Heart left ventricle (tissue), 16 donors: Measurements from ENCODE around the gene DMAC2. TPM values are rescaled to one million over a fixed set of nuclear protein-coding genes. Genes with fewer than 3 reads are reported as not detected.

ENCODE experiments used
- ATAC-seq, 4 donors: fragments of 200-7000 bp; cut with Tn5 transposase; one replicate each; pipeline ENCODE4 v1.9.1; 2020 to 2022; ENCODE audit warnings: moderate library complexity in 4 of 4, mild to moderate bottlenecking in 3 of 4, moderate number of reproducible peaks in 1 of 4
- DNase-seq, 5 donors: peaks; one replicate each; pipeline ENCODE4 v3.0.0-alpha.2; 2020
- H3K27ac ChIP-seq, 12 donors: fragments of 200-600 bp; sonication (generic) in 4 of 12; one replicate each; pipeline versions ENCODE4 v1.5.0 to v1.8.0; 2016 to 2022; ENCODE audit warnings: mild to moderate bottlenecking in 2 of 12
- H3K27me3 ChIP-seq, 9 donors: fragments of 200-600 bp; sonication (generic) in 2 of 9; one replicate each; pipeline versions ENCODE4 v1.5.1 to v1.8.0; 2016 to 2022; ENCODE audit warnings: mild to moderate bottlenecking in 3 of 9
- H3K36me3 ChIP-seq, 9 donors: fragments of 200-600 bp; sonication (generic) in 2 of 9; one replicate each; pipeline versions ENCODE4 v1.5.0 to v1.8.0; 2018 to 2022; ENCODE audit warnings: mild to moderate bottlenecking in 2 of 9
- H3K4me1 ChIP-seq, 12 donors: fragments of 200-600 bp; sonication (generic) in 4 of 12; one replicate each; pipeline versions ENCODE4 v1.5.0 to v1.8.0; 2016 to 2022; ENCODE audit warnings: mild to moderate bottlenecking in 3 of 12
- H3K4me3 ChIP-seq, 12 donors: fragments of 200-600 bp; sonication (generic) in 4 of 12; one replicate each; pipeline versions ENCODE4 v1.5.0 to v1.8.0; 2017 to 2022; ENCODE audit warnings: mild to moderate bottlenecking in 9 of 12, moderate library complexity in 4 of 12
- H3K9me3 ChIP-seq, 12 donors: fragments of 200-600 bp; sonication (generic) in 4 of 12; one replicate each; pipeline versions ENCODE4 v1.5.0 to v1.8.0; 2016 to 2022; ENCODE audit warnings: mild to moderate bottlenecking in 1 of 12
- POLR2A ChIP-seq, 2 donors: fragments of 450-650 bp; IDR thresholded peaks; one replicate each; pipeline ENCODE4 v1.6.1; 2017; ENCODE audit warnings: antibody characterized with exemption in 2 of 2, mild to moderate bottlenecking in 2 of 2, moderate library complexity in 2 of 2
- WGBS, 4 donors: extraction: QIAGEN DNeasy Blood & Tissue Kit in 2 of 4; methylation state at CpG; one replicate each; pipeline versions ENCODE4 v1.1.5 to v1.1.7; 2013 to 2018; 5-methylcytosine and 5-hydroxymethylcytosine counted together
- intact Hi-C, 10 donors: fragments of 100-400 bp; cut with DNase I; formaldehyde crosslinking; loops; one replicate each; pipeline versions ENCODE4 v1.11.1 to v1.14.2; 2022
- polyA plus RNA-seq, 2 donors: library from polyadenylated mRNA; stranded (reverse); fragments of 200-250 nt; gene quantifications; one replicate each; pipeline ENCODE4 v1.2.3, GENCODE V29; 2013
- total RNA-seq, 9 donors: library from RNA; depleted of rRNA in 2 of 9; stranded (reverse); fragments of >200 nt in 2 of 9; fragmentation: NEBNext Ultra II Directional in 3 of 9; extraction: Animal tissue kit (Norgen Biotek cat#: 25700) in 3 of 9; gene quantifications; one replicate each; pipeline versions ENCODE4 v1.1.0 to v1.2.4, GENCODE V29; 2016 to 2023
- TF ChIP-seq, protein P1 (sequence below), 12 donors: fragments of 200-600 bp; sonication (generic) in 4 of 12; IDR thresholded peaks; one replicate each; pipeline versions ENCODE4 v1.5.0 to v1.8.0; 2018 to 2022; ENCODE audit warnings: antibody characterized with exemption in 12 of 12, mild to moderate bottlenecking in 5 of 12
- donor health status: ischemic (EF 13 %, LVEDD 7.1; RV severe dilation, severe dysfunction).
- donor health status: healthy with polysubstance abuse.
- donor health status: DM: no; HTN: yes; CAD: no.
- donor health status: DM: no; HTN: no; CAD: no.
- donor health status: ischemic (EF 25% LVEDD 6.9; RV normal size, moderate dysfunction).
- donor health status: ischemic (EF 25% LVEDD 5.7; RV mildly dilated, moderate dysfunction).
- donor health status: healthy.
- donor health status: DM: yes; HTN: yes; CAD: no.
- donor health status: ischemic (EF 35%, LVEDD 5.7; RV mildly dilated, moderate dysfunction).
- donor health status: nonischemic (EF 11% LVEDD 7.7; RV severe dilation, severe dysfunction).
- donor health status: DM: yes; HTN: yes; CAD: no.
- donor health status: PGD.
- donor health status: ischemic (EF 29% LVEDD 5.4; RV normal size, mild dysfunction).
- donor health status: nonischemic (EF 23%, LVEDD 6.1; RV moderate dilation, normal function).

Gene DMAC2
- total and polyA plus RNA-seq, 11 donors: 67.9 to 138 (median 114) TPM

DNA sequence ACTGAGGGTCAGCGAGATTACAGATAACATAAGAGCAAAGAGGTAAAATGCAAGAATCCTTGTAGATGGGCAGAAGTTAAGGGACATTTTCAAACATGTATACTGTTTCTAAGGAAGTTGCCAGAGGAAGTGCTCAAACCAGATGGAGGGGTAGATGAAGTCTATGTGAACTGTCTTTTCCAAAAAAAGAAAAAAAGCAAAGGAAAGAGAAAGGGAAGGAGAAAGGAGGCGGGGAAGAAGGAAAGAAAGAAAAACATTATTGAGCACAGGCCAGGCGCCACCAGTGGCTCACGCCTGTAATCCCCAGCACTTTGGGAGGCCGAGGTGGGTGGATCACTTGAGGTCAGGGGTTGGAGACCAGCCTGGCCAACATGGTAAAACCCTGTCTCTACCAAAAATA lies 5.3 kb downstream of the DMAC2 start:
- Histone ChIP-seq H3K36me3 (peaks cover 0 to 67% (median 42%) of the 10 kb centered on the region in 9 donors), H3K27me3 (no peaks in the 10 kb centered on the region), H3K4me3 (no peak overlapping the region), H3K9me3 (no peaks in the 10 kb centered on the region), H3K27ac (no peak overlapping the region), H3K4me1 (peaks cover 0 to 42% (median 17%) of the 10 kb centered on the region in 12 donors)
- DNase-seq (peak in 1 of 5 donors; percentile 9), ATAC-seq (no peak)
- intact Hi-C loops: loop anchor here in 5 of 10 donors (5.0 to 10.0 kb wide), 4 partner anchors 107 to 230 kb away; partner anchors contain the start of gene HNRNPUL1 (in 1 of the 5)
- 85 to 89% (median 87%) methylated on average over 5 of the region's 5 CpGs for WGBS, 4 donors
- TF ChIP-seq, protein P1, sequence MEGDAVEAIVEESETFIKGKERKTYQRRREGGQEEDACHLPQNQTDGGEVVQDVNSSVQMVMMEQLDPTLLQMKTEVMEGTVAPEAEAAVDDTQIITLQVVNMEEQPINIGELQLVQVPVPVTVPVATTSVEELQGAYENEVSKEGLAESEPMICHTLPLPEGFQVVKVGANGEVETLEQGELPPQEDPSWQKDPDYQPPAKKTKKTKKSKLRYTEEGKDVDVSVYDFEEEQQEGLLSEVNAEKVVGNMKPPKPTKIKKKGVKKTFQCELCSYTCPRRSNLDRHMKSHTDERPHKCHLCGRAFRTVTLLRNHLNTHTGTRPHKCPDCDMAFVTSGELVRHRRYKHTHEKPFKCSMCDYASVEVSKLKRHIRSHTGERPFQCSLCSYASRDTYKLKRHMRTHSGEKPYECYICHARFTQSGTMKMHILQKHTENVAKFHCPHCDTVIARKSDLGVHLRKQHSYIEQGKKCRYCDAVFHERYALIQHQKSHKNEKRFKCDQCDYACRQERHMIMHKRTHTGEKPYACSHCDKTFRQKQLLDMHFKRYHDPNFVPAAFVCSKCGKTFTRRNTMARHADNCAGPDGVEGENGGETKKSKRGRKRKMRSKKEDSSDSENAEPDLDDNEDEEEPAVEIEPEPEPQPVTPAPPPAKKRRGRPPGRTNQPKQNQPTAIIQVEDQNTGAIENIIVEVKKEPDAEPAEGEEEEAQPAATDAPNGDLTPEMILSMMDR (IDR thresholded peaks at IDR 0.05): no peak
- TF ChIP-seq POLR2A (IDR thresholded peaks at IDR 0.05): no peak

DNA sequence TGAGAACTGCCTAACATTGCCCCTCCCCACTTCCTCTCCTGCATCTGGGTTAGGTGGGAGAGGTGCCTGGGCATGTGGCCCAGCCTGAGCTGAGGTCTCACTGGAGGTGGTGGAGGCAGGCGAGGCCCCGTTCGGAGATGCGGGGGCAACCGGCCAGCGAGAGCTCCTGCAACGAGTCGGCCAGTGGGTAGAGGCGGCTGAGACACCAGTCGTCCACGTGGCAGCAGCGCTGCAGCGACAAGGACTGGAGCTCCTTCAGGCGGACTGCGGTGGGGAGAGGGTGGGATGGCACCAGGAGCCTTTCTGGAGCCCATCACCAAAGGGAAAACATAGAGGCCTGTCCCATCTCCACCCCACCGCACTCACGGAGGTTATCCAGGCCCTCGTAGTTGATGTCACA lies 6.5 kb downstream of the DMAC2 start:
- TF ChIP-seq, protein P1 (IDR thresholded peaks at IDR 0.05): no peak
- TF ChIP-seq POLR2A (IDR thresholded peaks at IDR 0.05): no peak
- Histone ChIP-seq H3K27ac (peak overlapping the region in 8 of 12 donors; percentile 3 to 99 (median 56)), H3K36me3 (peaks cover 0 to 67% (median 42%) of the 10 kb centered on the region in 9 donors), H3K4me3 (no peak overlapping the region), H3K27me3 (no peaks in the 10 kb centered on the region), H3K4me1 (peaks cover 5 to 42% (median 20%) of the 10 kb centered on the region in 12 donors), H3K9me3 (no peaks in the 10 kb centered on the region)
- no peak for ATAC-seq
- intact Hi-C loops: loop anchor here in 5 of 10 donors (5.0 to 10.0 kb wide), 4 partner anchors 106 to 228 kb away; partner anchors contain the start of gene HNRNPUL1 (in 1 of the 5)
- DNase-seq: peak in 1 of 5 donors; percentile 46
- WGBS, 4 donors: 52 to 82% (median 66%) methylated on average over 10 to 18 of the region's 18 CpGs

DNA sequence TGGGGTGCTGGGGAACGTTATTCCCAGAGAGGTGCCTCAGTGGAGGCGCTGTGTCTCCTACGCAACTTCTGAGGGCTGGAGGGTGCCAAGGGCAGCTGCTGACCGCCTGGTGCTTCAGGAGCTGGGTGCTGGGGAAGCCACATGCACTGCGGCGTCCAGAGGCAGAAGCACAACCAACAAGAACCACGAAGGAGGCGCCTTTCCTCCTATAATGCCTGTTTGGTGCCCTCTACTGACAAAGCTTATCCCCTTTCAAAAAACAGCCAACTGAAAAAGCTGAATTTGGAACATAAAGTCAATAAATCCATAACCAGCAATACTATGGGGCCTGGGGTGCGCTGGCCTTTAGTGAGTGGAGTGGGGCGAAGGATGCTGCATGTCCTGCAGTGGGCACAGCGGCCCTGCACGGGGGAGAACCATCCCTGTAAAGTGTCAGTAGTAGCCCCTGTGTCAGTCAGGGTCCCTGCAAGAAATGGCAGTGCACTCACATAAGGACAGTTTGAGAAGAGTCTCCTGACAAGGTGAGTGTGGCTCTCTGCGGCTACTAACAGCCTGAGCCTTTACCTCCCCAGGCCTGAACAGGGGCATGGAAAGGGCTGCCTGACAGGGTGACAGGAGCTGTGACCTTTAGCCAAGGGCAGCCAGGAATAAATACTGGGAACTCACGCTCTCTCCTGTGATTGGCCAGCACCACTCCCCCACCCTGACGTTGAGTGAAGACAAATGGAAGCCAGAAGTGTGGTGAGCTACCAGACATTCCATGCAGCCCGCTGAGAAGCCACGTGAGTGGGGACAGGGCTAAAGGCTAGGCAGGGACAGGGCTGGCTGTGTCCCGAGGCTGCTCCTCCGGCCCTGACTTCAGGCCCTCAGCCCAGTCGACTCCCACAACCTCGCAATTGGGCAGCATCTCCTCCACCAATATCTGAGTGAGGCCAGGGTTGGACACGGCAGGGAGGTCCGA lies 8.0 kb downstream of the DMAC2 start:
- ATAC-seq: peak; percentile 85 to 89 (median 85)
- H3K36me3 ChIP-seq: peaks cover 0 to 52% (median 34%) of the 10 kb centered on the region in 9 donors
- peak; percentile 80 to 92 (median 84) for DNase-seq
- H3K4me1 ChIP-seq: peaks cover 7 to 53% (median 30%) of the 10 kb centered on the region in 12 donors
- peak overlapping the region in 6 of 12 donors; percentile 1 to 39 (median 18) for H3K4me3 ChIP-seq
- H3K9me3 ChIP-seq: no peaks in the 10 kb centered on the region
- peak overlapping the region; percentile 58 to 99 (median 88) for H3K27ac ChIP-seq
- intact Hi-C loops: loop anchor here in 5 of 10 donors (5.0 to 10.0 kb wide), 4 partner anchors 104 to 227 kb away; partner anchors contain the start of gene HNRNPUL1 (in 1 of the 5)
- 43 to 51% (median 49%) methylated on average over 23 of the region's 23 CpGs for WGBS, 4 donors
- H3K27me3 ChIP-seq: no peaks in the 10 kb centered on the region
- TF ChIP-seq POLR2A (IDR thresholded peaks at IDR 0.05): peak in 1 of 2 donors; percentile 34
- TF ChIP-seq, protein P1 (IDR thresholded peaks at IDR 0.05): peak; percentile 8 to 61 (median 43)

DNA sequence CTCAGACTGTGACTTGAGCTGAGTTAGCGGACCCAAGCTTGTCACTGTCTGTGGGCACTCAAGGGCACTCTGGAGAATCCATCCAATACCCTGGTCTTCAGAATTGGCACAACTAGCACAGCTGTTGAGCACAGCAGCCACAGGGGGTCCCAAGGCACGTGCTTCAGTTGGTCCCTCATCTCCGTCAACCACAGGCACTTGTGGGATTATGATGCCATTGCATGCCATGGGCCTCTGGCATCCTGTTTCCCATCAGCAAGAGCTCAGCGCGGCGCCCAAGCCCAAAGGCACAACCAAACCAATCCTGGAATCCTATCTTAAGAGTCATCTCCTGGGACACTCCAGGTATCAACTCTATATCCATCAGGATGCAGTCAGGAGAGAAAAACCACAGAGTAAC lies 8.8 kb downstream of the DMAC2 start:
- H3K27ac ChIP-seq: peak overlapping the region; percentile 58 to 99 (median 88)
- peaks cover 7 to 61% (median 37%) of the 10 kb centered on the region in 12 donors for H3K4me1 ChIP-seq
- no peaks in the 10 kb centered on the region for H3K9me3 ChIP-seq
- no peak overlapping the region for H3K4me3 ChIP-seq
- no peak for ATAC-seq
- H3K36me3 ChIP-seq: peaks cover 0 to 45% (median 27%) of the 10 kb centered on the region in 9 donors
- intact Hi-C loops: loop anchor here in 5 of 10 donors (5.0 to 10.0 kb wide), 4 partner anchors 104 to 226 kb away; partner anchors contain the start of gene HNRNPUL1 (in 1 of the 5)
- DNase-seq: no peak
- no peaks in the 10 kb centered on the region for H3K27me3 ChIP-seq
- no peak for TF ChIP-seq POLR2A (IDR thresholded peaks at IDR 0.05)
- TF ChIP-seq, protein P1 (IDR thresholded peaks at IDR 0.05): no peak
- WGBS, 4 donors: 75 to 88% (median 83%) methylated on average over 6 of the region's 6 CpGs
